ENCODE results near the gene PER1. TPM values are rescaled to one million over a fixed set of nuclear protein-coding genes. Genes with fewer than 3 reads are reported as not detected.
A peak's percentile ranks its signal among the peaks of the same experiment; 100 is the strongest.

Gene PER1
- total RNA-seq, 2 donors from 2014 or later: 59.4 to 75.0 TPM

- Histone ChIP-seq H3K27ac (peak overlapping the region; percentile 99), H3K36me3 (no peaks in the 10 kb centered on the region), H3K9me3 (no peaks in the 10 kb centered on the region), H3K4me1 (peaks cover 0 to 44% of the 10 kb centered on the region in 2 donors), H3K27me3 (no peaks in the 10 kb centered on the region), H3K4me3 (peak overlapping the region; percentile 89 to 92)
- no peak for DNase-seq (ENCODE audit: low spot score)
- TF ChIP-seq, protein P1, sequence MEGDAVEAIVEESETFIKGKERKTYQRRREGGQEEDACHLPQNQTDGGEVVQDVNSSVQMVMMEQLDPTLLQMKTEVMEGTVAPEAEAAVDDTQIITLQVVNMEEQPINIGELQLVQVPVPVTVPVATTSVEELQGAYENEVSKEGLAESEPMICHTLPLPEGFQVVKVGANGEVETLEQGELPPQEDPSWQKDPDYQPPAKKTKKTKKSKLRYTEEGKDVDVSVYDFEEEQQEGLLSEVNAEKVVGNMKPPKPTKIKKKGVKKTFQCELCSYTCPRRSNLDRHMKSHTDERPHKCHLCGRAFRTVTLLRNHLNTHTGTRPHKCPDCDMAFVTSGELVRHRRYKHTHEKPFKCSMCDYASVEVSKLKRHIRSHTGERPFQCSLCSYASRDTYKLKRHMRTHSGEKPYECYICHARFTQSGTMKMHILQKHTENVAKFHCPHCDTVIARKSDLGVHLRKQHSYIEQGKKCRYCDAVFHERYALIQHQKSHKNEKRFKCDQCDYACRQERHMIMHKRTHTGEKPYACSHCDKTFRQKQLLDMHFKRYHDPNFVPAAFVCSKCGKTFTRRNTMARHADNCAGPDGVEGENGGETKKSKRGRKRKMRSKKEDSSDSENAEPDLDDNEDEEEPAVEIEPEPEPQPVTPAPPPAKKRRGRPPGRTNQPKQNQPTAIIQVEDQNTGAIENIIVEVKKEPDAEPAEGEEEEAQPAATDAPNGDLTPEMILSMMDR (IDR thresholded peaks at IDR 0.05): no peak
These were observed 37.0 kb upstream of the PER1 start for GRCh38 chr17:8189041-8189710.

GRCh38 chr17:8188263-8188839 lies 36.1 kb upstream of the PER1 start:
- Histone ChIP-seq H3K36me3 (no peaks in the 10 kb centered on the region), H3K4me1 (peaks cover 0 to 44% of the 10 kb centered on the region in 2 donors), H3K4me3 (peak overlapping the region; percentile 89 to 92), H3K27me3 (no peaks in the 10 kb centered on the region), H3K27ac (peak overlapping the region; percentile 99), H3K9me3 (no peaks in the 10 kb centered on the region)
- TF ChIP-seq, protein P1 (IDR thresholded peaks at IDR 0.05): no peak
- no peak for DNase-seq (ENCODE audit: low spot score)

DNA sequence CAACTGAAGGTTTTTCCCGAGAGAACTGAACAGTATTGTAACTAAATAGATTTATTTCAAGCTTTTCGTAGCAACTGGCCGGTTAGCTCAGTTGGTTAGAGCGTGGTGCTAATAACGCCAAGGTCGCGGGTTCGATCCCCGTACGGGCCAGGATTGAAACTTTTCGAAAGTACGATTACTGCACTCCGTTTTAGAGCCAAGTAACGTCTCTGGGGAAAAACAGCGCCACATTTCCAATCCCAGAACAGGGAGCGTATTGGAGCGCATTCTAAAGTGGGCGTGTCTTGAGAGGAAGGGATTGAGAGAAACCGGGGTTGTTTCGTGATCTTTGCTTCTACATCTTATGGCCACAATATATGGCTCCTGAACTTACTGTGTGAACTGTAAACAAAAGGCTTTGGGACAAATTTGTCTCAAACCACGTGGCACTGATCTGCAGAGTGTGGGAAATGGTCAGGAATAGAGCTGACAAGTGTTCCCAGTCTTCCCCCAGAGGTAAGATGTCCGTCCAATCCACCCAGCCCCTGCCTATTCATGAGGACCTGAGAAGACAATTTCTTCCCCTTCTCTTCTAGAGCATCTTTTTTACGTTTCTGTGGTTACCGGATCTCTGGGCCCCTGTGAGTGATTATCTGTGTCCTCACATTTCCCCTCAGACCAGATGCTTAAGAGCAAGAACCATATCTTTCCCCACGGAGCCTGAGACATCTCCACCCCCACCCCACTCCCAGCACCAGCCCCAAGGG lies 35.5 kb upstream of the PER1 start:
- peak overlapping the region; percentile 99 for H3K27ac ChIP-seq
- H3K27me3 ChIP-seq: no peaks in the 10 kb centered on the region
- H3K4me1 ChIP-seq: peaks cover 0 to 42% of the 10 kb centered on the region in 2 donors
- no peaks in the 10 kb centered on the region for H3K36me3 ChIP-seq
- TF ChIP-seq, protein P1 (IDR thresholded peaks at IDR 0.05): no peak
- no peaks in the 10 kb centered on the region for H3K9me3 ChIP-seq
- peak overlapping the region; percentile 78 to 92 for H3K4me3 ChIP-seq
- peak; percentile 97 for DNase-seq (ENCODE audit: low spot score)

- peak overlapping the region; percentile 99 for H3K27ac ChIP-seq
- H3K27me3 ChIP-seq: no peaks in the 10 kb centered on the region
- TF ChIP-seq, protein P1 (IDR thresholded peaks at IDR 0.05): peak in 1 of 2 donors; percentile 15
- no peaks in the 10 kb centered on the region for H3K9me3 ChIP-seq
- peaks cover 0 to 36% of the 10 kb centered on the region in 2 donors for H3K4me1 ChIP-seq
- peak; percentile 97 for DNase-seq (ENCODE audit: low spot score)
- H3K4me3 ChIP-seq: peak overlapping the region; percentile 78 to 92
- H3K36me3 ChIP-seq: no peaks in the 10 kb centered on the region
These were observed 34.7 kb upstream of the PER1 start for GRCh38 chr17:8186787-8187516.

DNA sequence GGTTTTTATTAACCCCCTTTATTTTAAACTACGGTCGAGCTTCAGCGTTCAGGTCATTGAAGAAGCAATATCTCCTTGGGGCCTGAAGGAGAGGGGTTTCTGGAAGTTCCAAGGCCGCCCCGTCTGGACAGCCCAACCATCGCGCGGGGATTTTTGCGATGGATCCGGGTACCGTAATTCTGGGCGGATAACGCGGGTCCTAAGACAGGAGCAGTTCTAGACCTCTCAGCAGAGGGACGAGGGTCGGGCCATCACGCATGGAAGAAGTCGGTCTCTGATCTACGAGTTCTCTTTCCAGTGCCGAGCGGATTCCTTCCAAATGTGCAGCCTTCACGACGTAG lies 34.2 kb upstream of the PER1 start:
- no peak for DNase-seq (ENCODE audit: low spot score)
- Histone ChIP-seq H3K27me3 (no peaks in the 10 kb centered on the region), H3K36me3 (no peaks in the 10 kb centered on the region), H3K4me3 (peak overlapping the region; percentile 78 to 92), H3K27ac (peak overlapping the region; percentile 99), H3K4me1 (peaks cover 0 to 31% of the 10 kb centered on the region in 2 donors), H3K9me3 (no peaks in the 10 kb centered on the region)
- TF ChIP-seq, protein P1 (IDR thresholded peaks at IDR 0.05): peak in 1 of 2 donors; percentile 65
